MM.1S (cell line): ENCODE results near the gene PEAK1.

Experiments
- DNase-seq: peaks from one replicate; pipeline ENCODE4 v3.0.0-alpha.2; 2015
- H2AFZ ChIP-seq: fragments of 300-600 bp; sonication (generic); 2 replicates; pipeline ENCODE4 v1.6.0; 2016; ENCODE audit warnings: antibody characterized with exemption, low read length
- H3F3A ChIP-seq: fragments of 300-600 bp; sonication (generic); 2 replicates; pipeline ENCODE4 v1.6.1; 2016; ENCODE audit warnings: mild to moderate bottlenecking, antibody characterized with exemption, low read length, moderate library complexity, mixed read lengths; ENCODE audit not compliant: insufficient read depth
- H3K27ac ChIP-seq: fragments of 300-600 bp; sonication (generic); 2 replicates; pipeline ENCODE4 v1.5.1; 2016; ENCODE audit warnings: mild to moderate bottlenecking, low read length
- H3K27me3 ChIP-seq: fragments of 300-600 bp; sonication (generic); replicated peaks from 2 replicates; pipeline ENCODE4 v1.6.0; 2016; ENCODE audit warnings: low read length; ENCODE audit not compliant: insufficient read depth
- H3K36me3 ChIP-seq: fragments of 300-600 bp; sonication (generic); replicated peaks from 2 replicates; pipeline ENCODE4 v1.6.1; 2016; ENCODE audit warnings: mild to moderate bottlenecking, low read length, mixed read lengths; ENCODE audit not compliant: insufficient read depth
- H3K4me1 ChIP-seq: fragments of 300-600 bp; sonication (generic); 2 replicates; pipeline ENCODE4 v1.6.1; 2016; ENCODE audit warnings: low read length, mixed read lengths
- H3K4me2 ChIP-seq: fragments of 300-600 bp; sonication (generic); 2 replicates; pipeline ENCODE4 v1.6.0; 2016; ENCODE audit warnings: low read depth, low read length
- H3K4me3 ChIP-seq: fragments of 300-600 bp; sonication (generic); 2 replicates; pipeline ENCODE4 v1.5.1; 2016; ENCODE audit warnings: low read length, mixed read lengths
- H3K79me2 ChIP-seq: fragments of 300-600 bp; sonication (generic); 2 replicates; pipeline ENCODE4 v1.6.1; 2016; ENCODE audit warnings: mixed run types, low read length, mixed read lengths
- H3K9ac ChIP-seq: fragments of 300-600 bp; sonication (generic); 2 replicates; pipeline ENCODE4 v1.6.1; 2016; ENCODE audit warnings: low read length, mixed read lengths
- H3K9me2 ChIP-seq: fragments of 300-600 bp; sonication (generic); replicated peaks from 2 replicates; pipeline ENCODE4 v1.6.1; 2016; ENCODE audit warnings: mild to moderate bottlenecking, low read length, mixed read lengths; ENCODE audit not compliant: insufficient read depth
- H3K9me3 ChIP-seq: fragments of 300-600 bp; sonication (generic); replicated peaks from 2 replicates; pipeline ENCODE4 v1.6.1; 2016; ENCODE audit warnings: mild to moderate bottlenecking, low read length, mixed read lengths; ENCODE audit not compliant: insufficient read depth
- H4K20me1 ChIP-seq: fragments of 300-600 bp; sonication (generic); 2 replicates; pipeline ENCODE4 v1.6.1; 2016; ENCODE audit warnings: mild to moderate bottlenecking, low read length, moderate library complexity, mixed read lengths; ENCODE audit not compliant: insufficient read depth
- EZH2 ChIP-seq: fragments of 300-600 bp; sonication (generic); optimal IDR thresholded peaks from 2 replicates; pipeline ENCODE3; 2017; ENCODE audit warnings: low read depth, mild to moderate bottlenecking, antibody characterized with exemption, low read length, mixed read lengths
- EZH2phosphoT487 ChIP-seq: fragments of 300-600 bp; sonication (generic); IDR thresholded peaks from 2 replicates; pipeline ENCODE4 v1.6.1; 2018; ENCODE audit warnings: antibody characterized with exemption, low read length
- TF ChIP-seq, protein P1 (sequence below): fragments of 300-600 bp; sonication (generic); IDR thresholded peaks from 2 replicates; pipeline ENCODE4 v1.5.1; 2016; ENCODE audit warnings: antibody characterized with exemption, low read length, mixed read lengths

Gene PEAK1

GRCh38 chr15:77070495-77071304, 349.2 kb downstream of the PEAK1 start, which contains the start of gene TSPAN3:
Gene TSPAN3, minus strand, starts transcription at chr15:77071109. Its CDS starts 155 bp downstream, at chr15:77070954.
- Histone ChIP-seq H2AFZ (peak within 1 kb of the TSS; percentile 88), H3K9ac (peak within 1 kb of the TSS; percentile 78), H3K27me3 (no peaks in the 10 kb centered on the region; the same call in 1 of the 2 replicates), H3K9me2 (no peaks in the 10 kb centered on the region), H3K79me2 (peaks cover 46% of the 10 kb centered on the region), H3K36me3 (no peaks in the 10 kb centered on the region), H3K4me3 (peak within 1 kb of the TSS; percentile 73), H3F3A (no peaks in the 10 kb centered on the region), H3K4me1 (peaks cover 14% of the 10 kb centered on the region), H4K20me1 (no peaks in the 10 kb centered on the region), H3K27ac (peak within 1 kb of the TSS; percentile 55; the same call in 1 of the 2 replicates), H3K9me3 (no peaks in the 10 kb centered on the region), H3K4me2 (peak within 1 kb of the TSS; percentile 96)
- DNase-seq = peak; percentile 97
- TF ChIP-seq, protein P1, sequence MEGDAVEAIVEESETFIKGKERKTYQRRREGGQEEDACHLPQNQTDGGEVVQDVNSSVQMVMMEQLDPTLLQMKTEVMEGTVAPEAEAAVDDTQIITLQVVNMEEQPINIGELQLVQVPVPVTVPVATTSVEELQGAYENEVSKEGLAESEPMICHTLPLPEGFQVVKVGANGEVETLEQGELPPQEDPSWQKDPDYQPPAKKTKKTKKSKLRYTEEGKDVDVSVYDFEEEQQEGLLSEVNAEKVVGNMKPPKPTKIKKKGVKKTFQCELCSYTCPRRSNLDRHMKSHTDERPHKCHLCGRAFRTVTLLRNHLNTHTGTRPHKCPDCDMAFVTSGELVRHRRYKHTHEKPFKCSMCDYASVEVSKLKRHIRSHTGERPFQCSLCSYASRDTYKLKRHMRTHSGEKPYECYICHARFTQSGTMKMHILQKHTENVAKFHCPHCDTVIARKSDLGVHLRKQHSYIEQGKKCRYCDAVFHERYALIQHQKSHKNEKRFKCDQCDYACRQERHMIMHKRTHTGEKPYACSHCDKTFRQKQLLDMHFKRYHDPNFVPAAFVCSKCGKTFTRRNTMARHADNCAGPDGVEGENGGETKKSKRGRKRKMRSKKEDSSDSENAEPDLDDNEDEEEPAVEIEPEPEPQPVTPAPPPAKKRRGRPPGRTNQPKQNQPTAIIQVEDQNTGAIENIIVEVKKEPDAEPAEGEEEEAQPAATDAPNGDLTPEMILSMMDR = no peak
- TF ChIP-seq EZH2phosphoT487 (no peak), EZH2 (no peak)

DNA sequence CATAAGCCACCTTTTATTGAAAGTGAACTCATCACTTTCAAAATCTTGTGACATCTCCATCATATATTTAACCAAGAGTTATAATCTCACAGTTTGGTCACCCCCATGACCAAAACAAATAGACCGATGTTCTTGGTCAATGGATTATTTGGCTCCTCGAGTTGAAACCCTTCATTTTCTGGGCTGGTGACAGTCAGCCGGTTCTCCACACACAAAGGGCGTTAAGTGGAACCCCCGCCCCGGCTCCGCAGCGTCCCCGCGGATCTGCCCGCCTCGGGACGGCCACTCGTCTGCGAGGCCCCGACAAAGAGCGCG, 349.8 kb downstream of the PEAK1 start:
- Histone ChIP-seq H3K9ac (peak overlapping the region; percentile 69), H3K27ac (peak overlapping the region; percentile 34; the same call in 1 of the 2 replicates), H3K27me3 (no peaks in the 10 kb centered on the region), H3F3A (no peaks in the 10 kb centered on the region), H3K9me3 (no peaks in the 10 kb centered on the region), H2AFZ (peak overlapping the region; percentile 39), H3K9me2 (no peaks in the 10 kb centered on the region), H4K20me1 (no peaks in the 10 kb centered on the region), H3K36me3 (no peaks in the 10 kb centered on the region), H3K79me2 (peaks cover 51% of the 10 kb centered on the region), H3K4me2 (peak overlapping the region; percentile 96), H3K4me3 (peak overlapping the region; percentile 73), H3K4me1 (peaks cover 14% of the 10 kb centered on the region)
- TF ChIP-seq EZH2phosphoT487 (no peak), EZH2 (no peak)
- TF ChIP-seq, protein P1 = no peak
- no peak for DNase-seq

DNA sequence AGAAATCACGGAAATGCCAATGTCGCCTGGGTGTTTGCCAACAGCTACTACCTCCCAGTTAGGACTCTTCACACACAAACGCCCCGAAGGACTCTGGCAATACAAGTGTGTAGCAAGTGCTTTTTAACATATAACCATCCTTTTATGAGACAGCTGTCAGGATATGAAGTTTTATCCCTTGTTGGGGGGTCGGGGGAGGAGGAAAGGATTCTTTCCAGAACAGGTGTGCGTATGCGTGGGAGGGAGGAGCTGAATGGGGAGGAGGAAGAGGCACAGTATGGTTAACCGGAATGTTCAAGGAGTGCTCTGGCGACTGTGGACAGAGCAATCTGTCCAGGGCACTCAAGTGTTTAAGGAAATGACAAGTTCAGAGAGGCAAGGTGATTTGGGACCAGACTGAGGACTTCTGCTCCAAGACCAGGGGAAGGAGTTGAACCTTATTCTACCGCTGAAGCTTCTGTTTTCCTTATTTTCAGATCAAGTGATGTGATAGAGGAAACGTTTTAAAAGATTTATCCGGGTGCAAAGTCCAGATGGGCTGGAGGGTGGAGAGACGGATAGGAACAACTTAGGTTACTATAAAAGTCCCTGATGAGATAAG, 350.3 kb downstream of the PEAK1 start:
- no peaks in the 10 kb centered on the region for H3K36me3 ChIP-seq
- TF ChIP-seq EZH2 = no peak
- no peak for TF ChIP-seq EZH2phosphoT487
- TF ChIP-seq, protein P1 = no peak

More for the DNA sequence above, 350.3 kb downstream of the PEAK1 start:
- Histone ChIP-seq H3K9me2 (no peaks in the 10 kb centered on the region), H3K9ac (peak overlapping the region; percentile 69; the same call in 1 of the 2 replicates), H3K4me3 (peak overlapping the region; percentile 73), H3K4me1 (peaks cover 14% of the 10 kb centered on the region), H2AFZ (no peak overlapping the region), H3F3A (no peaks in the 10 kb centered on the region), H3K27me3 (no peaks in the 10 kb centered on the region), H3K79me2 (peaks cover 56% of the 10 kb centered on the region), H3K9me3 (no peaks in the 10 kb centered on the region), H3K27ac (no peak overlapping the region), H3K4me2 (peak overlapping the region; percentile 96), H4K20me1 (no peaks in the 10 kb centered on the region)
- DNase-seq = no peak
